HUES64 (cell line): ENCODE data around the gene ACSBG1.
"Not testable (repeated sequence)": the region's sequence is repeated elsewhere in the genome, so short reads cannot be mapped to it uniquely, and the experiment has no call there.

Experiments used
- H3K27ac ChIP-seq: 2 replicates; pipeline ENCODE4 v1.7.0; 2013; ENCODE audit warnings: low read depth, low read length, inconsistent platforms
- H3K27me3 ChIP-seq: 2 replicates; pipeline ENCODE4 v1.6.1; 2013; ENCODE audit warnings: mild to moderate bottlenecking, low read length; ENCODE audit not compliant: insufficient read depth
- H3K36me3 ChIP-seq: 2 replicates; pipeline ENCODE4 v1.6.1; 2013; ENCODE audit warnings: mild to moderate bottlenecking, low read length; ENCODE audit not compliant: insufficient read depth
- H3K4me1 ChIP-seq: 2 replicates; pipeline ENCODE4 v1.6.1; 2013; ENCODE audit warnings: mild to moderate bottlenecking, low read length, moderate library complexity; ENCODE audit not compliant: insufficient read depth
- H3K4me3 ChIP-seq: 2 replicates; pipeline ENCODE4 v1.5.1; 2013; ENCODE audit warnings: mild to moderate bottlenecking, low read length, moderate library complexity
- H3K9ac ChIP-seq: 2 replicates; pipeline ENCODE4 v1.6.1; 2013; ENCODE audit warnings: mild to moderate bottlenecking, low read depth, low read length
- H3K9me3 ChIP-seq: 2 replicates; pipeline ENCODE4 v1.6.1; 2013; ENCODE audit warnings: low read depth, low read length; ENCODE audit not compliant: insufficient read depth
- WGBS: fragments of 150-250, 120-280 bp; methylation state at CpG from one replicate; pipeline ENCODE4 v1.1.7; 2013; ENCODE audit warnings: missing lambda C conversion rate; 5-methylcytosine and 5-hydroxymethylcytosine counted together

Gene ACSBG1

DNA sequence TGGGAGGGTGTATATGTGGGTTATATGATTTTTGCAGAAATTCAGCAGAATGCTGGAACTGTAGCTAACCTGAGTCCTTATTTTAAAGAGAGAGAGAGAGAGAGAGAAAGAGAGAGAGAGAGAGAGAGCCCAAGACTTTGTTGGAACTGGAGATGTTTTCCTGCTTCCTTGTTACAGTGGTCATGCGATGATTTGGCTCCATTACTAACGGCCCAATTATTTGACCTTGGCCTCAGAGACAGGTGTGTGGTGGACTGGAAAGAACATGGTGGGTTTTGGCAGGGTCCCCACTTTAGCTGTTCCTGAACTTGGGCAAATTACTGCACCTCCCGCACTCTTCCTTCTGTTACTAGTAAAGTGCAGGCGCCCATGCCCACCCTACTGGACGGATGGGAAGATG lies 14.8 kb upstream of the ACSBG1 start:
- Histone ChIP-seq H3K27me3 (no peaks in the 10 kb centered on the region), H3K9ac (no peak overlapping the region), H3K4me3 (no peak overlapping the region), H3K36me3 (no peaks in the 10 kb centered on the region), H3K27ac (no peak overlapping the region), H3K4me1 (no peaks in the 10 kb centered on the region), H3K9me3 (no peaks in the 10 kb centered on the region)
- 95% methylated on average over 5 of the region's 5 CpGs for WGBS

DNA sequence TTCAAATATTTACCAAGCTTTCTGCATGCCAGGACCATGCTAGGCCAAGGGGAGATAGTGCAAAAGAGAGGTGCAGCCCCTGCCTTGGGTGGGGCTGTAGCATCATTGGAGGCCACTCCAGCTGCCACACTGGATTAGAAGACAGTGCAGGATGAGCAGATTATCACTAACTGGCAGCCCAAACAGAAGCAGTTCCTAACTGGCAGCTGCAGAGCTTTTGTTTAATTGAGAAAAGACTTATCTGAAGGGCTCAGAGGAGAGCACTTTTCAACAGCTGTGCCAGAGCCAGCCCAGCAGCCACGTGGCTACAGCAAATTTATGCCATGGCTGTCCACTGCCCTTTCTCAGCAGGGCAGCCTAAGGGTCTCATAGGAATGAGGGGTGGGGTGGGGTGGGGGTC lies 13.5 kb upstream of the ACSBG1 start:
- Histone ChIP-seq H3K27ac (no peak overlapping the region), H3K9ac (no peak overlapping the region), H3K36me3 (no peaks in the 10 kb centered on the region), H3K27me3 (no peaks in the 10 kb centered on the region), H3K9me3 (no peaks in the 10 kb centered on the region), H3K4me3 (no peak overlapping the region), H3K4me1 (peaks cover 6% of the 10 kb centered on the region; the same call in 1 of the 2 replicates)
- 86% methylated on average over 1 of the region's 1 CpG for WGBS

DNA sequence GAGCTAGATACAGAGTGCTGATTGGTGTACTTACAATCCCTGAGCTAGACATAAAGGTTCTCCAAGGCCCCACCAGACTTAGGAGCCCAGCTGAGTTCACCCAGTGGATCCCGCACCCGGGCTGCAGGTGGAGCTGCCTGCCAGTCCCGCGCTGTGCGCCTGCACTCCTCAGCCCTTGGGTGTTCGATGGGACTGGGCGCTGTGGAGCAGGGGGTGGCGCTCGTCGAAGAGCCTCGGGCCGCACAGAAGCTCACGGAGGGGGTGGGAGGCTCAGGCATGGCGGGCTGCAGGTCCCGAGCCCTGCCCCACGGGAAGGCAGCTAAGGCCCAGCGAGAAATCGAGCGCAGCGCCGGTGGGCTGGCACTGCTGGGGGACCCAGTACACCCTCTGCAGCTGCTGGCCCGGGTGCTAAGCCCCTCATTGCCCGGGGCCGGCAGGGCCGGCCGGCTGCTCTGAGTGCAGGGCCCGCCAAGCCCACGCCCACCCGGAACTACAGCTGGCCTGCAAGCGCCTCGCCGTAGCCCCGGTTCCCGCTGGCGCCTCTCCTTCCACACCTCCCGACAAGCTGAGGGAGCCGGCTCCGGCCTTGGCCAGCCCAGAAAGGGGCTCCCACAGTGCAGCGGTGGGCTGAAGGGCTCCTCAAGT lies 11.7 kb upstream of the ACSBG1 start:
- H3K27me3 ChIP-seq, H3K9ac ChIP-seq, H3K36me3 ChIP-seq, H3K4me1 ChIP-seq, H3K9me3 ChIP-seq, H3K27ac ChIP-seq, H3K4me3 ChIP-seq: not testable (repeated sequence)
- 95% methylated on average over 39 of the region's 39 CpGs for WGBS

DNA sequence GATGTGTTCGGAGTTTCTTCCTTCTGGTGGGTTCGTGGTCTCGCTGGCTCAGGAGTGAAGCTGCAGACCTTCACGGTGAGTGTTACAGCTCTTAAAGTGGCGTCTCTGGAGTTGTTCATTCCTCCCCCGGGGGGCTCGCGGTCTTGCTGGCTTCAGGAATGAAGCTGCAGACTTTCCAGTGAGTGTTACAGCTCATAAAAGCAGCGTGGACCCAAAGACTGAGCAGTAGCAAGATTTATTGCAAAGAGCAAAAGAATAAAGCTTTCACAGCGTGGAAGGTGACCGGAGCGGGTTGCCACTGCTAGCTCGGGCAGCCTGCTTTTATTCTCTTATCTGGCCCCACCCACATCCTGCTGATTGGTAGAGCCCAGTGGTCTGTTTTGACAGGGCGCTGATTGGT lies 11.0 kb upstream of the ACSBG1 start:
- not testable (repeated sequence) for H3K4me3 ChIP-seq, H3K9me3 ChIP-seq, H3K36me3 ChIP-seq, H3K4me1 ChIP-seq, H3K9ac ChIP-seq, H3K27me3 ChIP-seq, H3K27ac ChIP-seq
- WGBS = 93% methylated on average over 13 of the region's 14 CpGs

DNA sequence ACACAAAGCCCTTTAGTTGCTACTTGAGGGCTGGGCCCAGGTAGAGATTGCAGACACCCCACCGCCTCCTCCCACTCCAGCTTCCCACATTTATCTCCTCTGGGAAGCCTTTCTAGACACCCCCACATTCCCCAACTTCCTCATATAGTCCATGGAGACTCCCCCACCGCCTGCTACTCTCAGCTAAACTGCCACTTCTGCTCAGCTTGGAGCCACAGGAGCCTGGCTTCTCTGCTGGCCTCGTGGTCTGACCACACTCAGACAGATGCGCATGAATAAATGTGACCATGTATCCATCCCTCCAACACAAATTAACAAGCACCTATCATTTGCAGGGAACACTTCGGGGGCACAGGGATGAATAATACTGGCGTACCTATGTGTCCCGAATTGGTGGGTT lies 10.5 kb upstream of the ACSBG1 start:
- Histone ChIP-seq H3K36me3 (no peaks in the 10 kb centered on the region), H3K4me3 (no peak overlapping the region), H3K9ac (no peak overlapping the region), H3K9me3 (no peaks in the 10 kb centered on the region), H3K27me3 (no peaks in the 10 kb centered on the region), H3K27ac (no peak overlapping the region), H3K4me1 (peaks cover 8% of the 10 kb centered on the region; the same call in 1 of the 2 replicates)
- 66% methylated on average over 7 of the region's 7 CpGs for WGBS

DNA sequence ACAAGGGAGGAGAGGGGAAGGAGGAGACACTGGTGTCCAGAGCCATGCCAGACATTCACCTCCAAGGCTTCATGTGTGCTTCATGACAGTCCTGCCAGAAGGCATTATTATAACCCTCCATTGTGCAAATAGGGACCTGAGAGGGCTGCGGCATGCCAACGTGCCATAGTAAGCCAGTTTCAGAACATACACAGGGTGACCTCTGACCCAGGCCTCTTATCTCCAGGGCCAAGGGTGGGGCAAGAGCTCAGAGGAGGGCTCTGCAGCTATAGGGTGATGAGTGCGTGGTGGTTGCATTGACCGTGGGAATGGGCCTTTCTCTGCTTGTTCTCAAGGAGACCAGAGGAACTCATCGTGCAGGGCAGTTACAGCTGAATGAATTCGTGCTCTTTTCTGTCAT lies 9.7 kb upstream of the ACSBG1 start:
- H3K9me3 ChIP-seq = no peaks in the 10 kb centered on the region
- H3K27me3 ChIP-seq = no peaks in the 10 kb centered on the region
- no peaks in the 10 kb centered on the region for H3K36me3 ChIP-seq
- no peak overlapping the region for H3K27ac ChIP-seq
- no peak overlapping the region for H3K4me3 ChIP-seq
- H3K9ac ChIP-seq = no peak overlapping the region
- WGBS = 92% methylated on average over 6 of the region's 6 CpGs
- H3K4me1 ChIP-seq = peaks cover 8% of the 10 kb centered on the region; the same call in 1 of the 2 replicates

DNA sequence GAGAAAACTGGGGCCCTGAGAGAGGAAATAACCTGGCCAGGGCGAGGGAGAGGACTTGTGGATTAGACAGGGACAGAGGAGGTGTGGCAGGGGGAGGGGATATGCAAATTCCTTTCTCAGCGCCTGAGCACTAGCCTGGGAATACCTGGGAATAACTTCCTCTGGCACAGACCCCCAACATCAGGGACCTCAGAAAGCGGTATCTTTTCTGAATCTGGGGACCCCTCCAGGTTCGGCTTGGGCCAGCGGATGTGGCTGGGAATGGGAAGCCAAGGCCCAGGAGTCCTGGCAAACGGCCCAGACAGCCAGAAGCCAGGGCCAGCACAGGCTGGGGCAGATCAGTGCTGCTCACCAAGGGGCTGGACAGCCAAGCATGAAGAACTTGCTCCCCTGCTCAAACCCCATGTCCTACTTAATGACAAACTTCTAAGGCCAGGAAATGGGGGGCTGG lies 9.2 kb upstream of the ACSBG1 start:
- peaks cover 8% of the 10 kb centered on the region; the same call in 1 of the 2 replicates for H3K4me1 ChIP-seq
- no peaks in the 10 kb centered on the region for H3K27me3 ChIP-seq
- H3K9ac ChIP-seq = no peak overlapping the region
- 53% methylated on average over 6 of the region's 6 CpGs for WGBS
- no peaks in the 10 kb centered on the region for H3K9me3 ChIP-seq
- no peak overlapping the region for H3K4me3 ChIP-seq
- H3K36me3 ChIP-seq = no peaks in the 10 kb centered on the region
- H3K27ac ChIP-seq = no peak overlapping the region

DNA sequence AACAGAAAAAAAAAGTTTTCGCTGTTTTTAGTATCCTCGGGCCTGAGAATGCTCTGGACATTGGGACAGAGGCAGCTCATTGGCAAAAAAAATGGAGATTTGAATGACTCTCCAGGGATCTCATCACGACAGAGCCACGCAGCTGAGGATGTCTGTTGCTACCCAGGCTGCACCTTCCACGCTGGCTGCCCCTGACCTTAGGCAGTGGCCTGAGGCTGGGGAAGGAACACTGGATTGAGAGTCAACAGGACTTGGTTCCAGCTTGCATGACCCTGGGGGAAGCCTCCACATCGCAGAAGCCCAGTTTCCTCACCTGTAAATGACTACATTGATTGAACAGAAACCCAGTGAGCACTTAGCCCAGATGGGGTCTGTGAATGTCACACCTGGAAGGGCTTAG lies 8.7 kb upstream of the ACSBG1 start:
- 82% methylated on average over 6 of the region's 6 CpGs for WGBS
- Histone ChIP-seq H3K27me3 (no peaks in the 10 kb centered on the region), H3K4me1 (peaks cover 8% of the 10 kb centered on the region; the same call in 1 of the 2 replicates), H3K36me3 (no peaks in the 10 kb centered on the region), H3K9me3 (no peaks in the 10 kb centered on the region), H3K27ac (no peak overlapping the region), H3K9ac (no peak overlapping the region), H3K4me3 (no peak overlapping the region)

DNA sequence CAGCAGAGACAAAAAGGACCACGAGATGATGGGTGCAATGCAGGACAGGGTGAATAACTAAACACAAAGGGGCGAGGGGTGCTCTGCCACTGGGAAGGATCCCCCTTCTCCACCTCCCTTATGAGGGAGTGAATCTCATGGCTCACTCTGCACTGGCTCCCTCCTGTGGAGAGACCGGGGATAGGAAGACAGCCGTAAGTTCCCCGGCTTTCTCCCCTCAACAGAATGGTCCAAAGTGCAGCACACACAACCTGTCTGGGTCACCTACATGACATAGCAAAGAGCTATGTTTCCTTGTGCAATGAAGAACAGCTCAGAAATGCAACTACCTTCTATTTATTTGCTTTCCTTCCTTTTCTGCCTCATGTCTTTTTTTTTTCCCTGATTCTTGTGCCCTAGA lies 7.8 kb upstream of the ACSBG1 start:
- Histone ChIP-seq H3K9me3 (no peaks in the 10 kb centered on the region), H3K9ac (no peak overlapping the region), H3K4me1 (peaks cover 8% of the 10 kb centered on the region; the same call in 1 of the 2 replicates), H3K4me3 (no peak overlapping the region), H3K27me3 (no peaks in the 10 kb centered on the region), H3K27ac (no peak overlapping the region), H3K36me3 (no peaks in the 10 kb centered on the region)
- WGBS = 87% methylated on average over 4 of the region's 5 CpGs

DNA sequence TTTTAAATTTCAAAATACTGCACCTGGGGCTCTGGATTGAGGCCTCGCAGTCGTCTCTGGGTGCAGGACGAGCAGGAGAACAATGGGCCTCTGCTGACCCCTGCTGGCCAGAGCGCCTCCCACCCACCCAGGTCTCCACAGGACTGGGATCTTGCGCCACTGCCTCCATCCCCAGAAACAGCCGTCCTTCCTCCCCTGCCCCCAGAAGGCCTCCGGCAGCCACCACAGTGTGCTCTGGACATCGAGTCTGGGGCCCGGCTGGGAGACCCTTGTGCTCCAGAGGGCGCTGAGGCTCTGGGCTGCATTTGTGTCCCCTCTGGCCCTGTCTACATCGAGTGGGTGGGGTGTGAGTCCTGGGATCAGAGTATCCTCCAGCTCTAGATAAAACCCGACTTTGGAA lies 6.7 kb upstream of the ACSBG1 start:
- Histone ChIP-seq H3K4me1 (peaks cover 8% of the 10 kb centered on the region; the same call in 1 of the 2 replicates), H3K27ac (no peak overlapping the region), H3K9me3 (no peaks in the 10 kb centered on the region), H3K36me3 (no peaks in the 10 kb centered on the region), H3K9ac (no peak overlapping the region), H3K4me3 (no peak overlapping the region), H3K27me3 (no peaks in the 10 kb centered on the region)
- WGBS = 24% methylated on average over 12 of the region's 12 CpGs

DNA sequence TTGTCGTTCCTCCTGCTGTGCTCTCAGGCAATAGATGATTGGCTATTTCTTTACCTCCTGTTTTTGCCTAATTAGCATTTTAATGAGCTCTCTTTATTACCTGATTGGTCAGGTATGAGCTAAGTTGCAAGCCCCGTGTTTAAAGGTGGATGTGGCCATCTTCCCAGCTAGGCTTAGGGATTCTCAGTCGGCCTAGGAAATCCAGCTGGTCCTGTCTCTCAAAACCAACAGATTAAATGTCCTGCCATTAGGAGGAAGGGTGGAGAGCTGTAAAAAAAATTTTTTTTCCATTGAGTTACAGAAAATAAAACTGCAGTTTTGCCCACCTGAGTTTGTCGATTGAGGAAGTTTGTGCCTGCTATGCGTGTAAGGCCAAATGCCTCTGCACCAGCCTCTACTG lies 5.4 kb upstream of the ACSBG1 start:
- 81% methylated on average over 5 of the region's 5 CpGs for WGBS

DNA sequence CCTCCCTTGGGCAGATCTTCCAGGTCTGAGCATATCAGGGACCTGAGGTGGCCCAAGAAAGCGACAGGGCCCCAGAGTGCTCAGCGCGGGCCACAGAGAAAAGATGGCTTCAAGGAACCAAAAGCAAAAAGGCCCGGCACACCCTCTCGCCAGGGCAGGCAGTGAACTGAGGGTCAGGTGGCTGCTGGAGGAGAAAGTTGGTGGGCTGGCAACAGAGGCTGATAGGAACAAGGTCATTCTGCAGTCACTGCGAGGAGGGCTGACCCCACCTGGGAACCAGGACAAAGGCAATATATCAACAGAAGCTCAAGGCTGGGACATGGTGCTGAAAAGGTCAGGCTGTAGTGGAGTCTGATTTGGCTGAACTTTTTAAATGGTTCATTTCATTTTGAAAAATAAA lies 2.8 kb upstream of the ACSBG1 start:
- Histone ChIP-seq H3K27ac (no peak overlapping the region), H3K4me3 (no peak overlapping the region), H3K9ac (no peak overlapping the region), H3K27me3 (no peaks in the 10 kb centered on the region), H3K9me3 (no peaks in the 10 kb centered on the region), H3K4me1 (peaks cover 19% of the 10 kb centered on the region), H3K36me3 (no peaks in the 10 kb centered on the region)
- 87% methylated on average over 6 of the region's 6 CpGs for WGBS

More for the DNA sequence above, 5.4 kb upstream of the ACSBG1 start:
- no peak overlapping the region for H3K27ac ChIP-seq
- H3K4me3 ChIP-seq = no peak overlapping the region
- no peaks in the 10 kb centered on the region for H3K9me3 ChIP-seq
- H3K27me3 ChIP-seq = no peaks in the 10 kb centered on the region
- H3K36me3 ChIP-seq = no peaks in the 10 kb centered on the region
- H3K4me1 ChIP-seq = peaks cover 15% of the 10 kb centered on the region
- no peak overlapping the region for H3K9ac ChIP-seq
